ENCODE measurements around the gene EVI5L. TPM values are rescaled to one million over a fixed set of nuclear protein-coding genes. Genes with fewer than 3 reads are reported as not detected.

Gene EVI5L
- total and polyA plus RNA-seq, 2 of the 13 experiments (the other 11 are each of a cell fraction or from before 2014, with no cell fraction given): 1.7 to 2.4 TPM

DNA sequence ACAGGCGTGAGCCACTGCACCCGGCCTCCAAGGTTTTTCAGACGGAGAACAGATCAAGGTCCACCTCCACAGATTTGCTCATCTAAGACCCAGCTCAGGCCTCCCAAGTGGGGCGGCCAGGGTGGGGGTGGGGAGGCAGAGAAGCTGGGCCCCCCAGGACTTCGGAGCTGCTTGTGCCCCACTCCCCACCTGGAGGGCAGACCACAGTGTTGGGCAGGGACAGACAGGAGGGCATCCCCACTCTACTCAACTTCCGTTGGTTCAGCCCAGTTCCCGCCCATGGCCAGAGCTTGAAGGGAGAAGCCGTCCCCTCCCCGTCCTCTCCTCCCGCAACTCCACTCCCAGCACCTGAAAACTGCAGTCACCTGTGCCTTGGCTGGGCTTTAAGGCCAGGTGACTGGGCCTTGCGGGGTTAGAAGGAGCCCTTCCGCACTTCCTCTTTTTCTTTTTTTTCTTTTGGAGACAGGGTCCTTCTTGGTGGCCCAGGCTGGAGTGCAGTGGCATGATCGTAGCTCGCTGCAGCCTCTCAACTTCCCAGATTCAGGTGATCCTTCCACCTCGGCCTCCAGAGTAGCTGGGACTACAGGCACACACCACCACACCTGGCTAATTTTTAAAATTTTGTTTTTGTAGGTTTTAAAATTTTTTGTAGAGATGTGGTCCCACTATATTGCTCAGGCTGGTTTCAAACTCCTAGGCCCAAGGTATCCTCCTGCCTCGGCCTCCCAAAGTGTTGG, 57.6 kb downstream of the EVI5L start (continued):
- TF ChIP-seq ZNF225 (CRISPR knock-in tag; IDR thresholded peaks at IDR 0.05) (no peak), ZNF761 (CRISPR knock-in tag; conservative IDR thresholded peaks at IDR 0.05) (0 out of 2 replicates have a peak, but pooled peaks have one; percentile 7), SIN3A (IDR thresholded peaks at IDR 0.05; ENCODE audit: borderline replicate concordance, low read depth, low read length) (no peak), REL (CRISPR knock-in tag; conservative IDR thresholded peaks at IDR 0.05) (no peak), PHB2 (IDR thresholded peaks at IDR 0.05; ENCODE audit: partially characterized antibody) (no peak), UBTF (CRISPR knock-in tag; IDR thresholded peaks at IDR 0.05) (no peak), PAF1 (CRISPR knock-in tag; IDR thresholded peaks at IDR 0.05) (no peak), ATF5 (CRISPR knock-in tag; IDR thresholded peaks at IDR 0.05; ENCODE audit: low read depth) (no peak), EEA1 (CRISPR knock-in tag; IDR thresholded peaks at IDR 0.05; ENCODE audit: borderline replicate concordance) (no peak), JUN (CRISPR knock-in tag; IDR thresholded peaks at IDR 0.05) (no peak), PRDM10 (CRISPR knock-in tag; IDR thresholded peaks at IDR 0.05; ENCODE audit: low read depth) (peak; percentile 94), SIN3B (IDR thresholded peaks at IDR 0.05; ENCODE audit: low read length) (no peak), ZSCAN25 (CRISPR knock-in tag; IDR thresholded peaks at IDR 0.05) (no peak), CSRNP2 (CRISPR knock-in tag; conservative IDR thresholded peaks at IDR 0.05; ENCODE audit: low read depth) (no peak), NR2C2 (CRISPR knock-in tag; IDR thresholded peaks at IDR 0.05; ENCODE audit: borderline replicate concordance) (no peak), ZNF547 (CRISPR knock-in tag; IDR thresholded peaks at IDR 0.05) (peak; percentile 10; the same call in 1 of the 2 replicates)
- TF ChIP-seq, protein P1, sequence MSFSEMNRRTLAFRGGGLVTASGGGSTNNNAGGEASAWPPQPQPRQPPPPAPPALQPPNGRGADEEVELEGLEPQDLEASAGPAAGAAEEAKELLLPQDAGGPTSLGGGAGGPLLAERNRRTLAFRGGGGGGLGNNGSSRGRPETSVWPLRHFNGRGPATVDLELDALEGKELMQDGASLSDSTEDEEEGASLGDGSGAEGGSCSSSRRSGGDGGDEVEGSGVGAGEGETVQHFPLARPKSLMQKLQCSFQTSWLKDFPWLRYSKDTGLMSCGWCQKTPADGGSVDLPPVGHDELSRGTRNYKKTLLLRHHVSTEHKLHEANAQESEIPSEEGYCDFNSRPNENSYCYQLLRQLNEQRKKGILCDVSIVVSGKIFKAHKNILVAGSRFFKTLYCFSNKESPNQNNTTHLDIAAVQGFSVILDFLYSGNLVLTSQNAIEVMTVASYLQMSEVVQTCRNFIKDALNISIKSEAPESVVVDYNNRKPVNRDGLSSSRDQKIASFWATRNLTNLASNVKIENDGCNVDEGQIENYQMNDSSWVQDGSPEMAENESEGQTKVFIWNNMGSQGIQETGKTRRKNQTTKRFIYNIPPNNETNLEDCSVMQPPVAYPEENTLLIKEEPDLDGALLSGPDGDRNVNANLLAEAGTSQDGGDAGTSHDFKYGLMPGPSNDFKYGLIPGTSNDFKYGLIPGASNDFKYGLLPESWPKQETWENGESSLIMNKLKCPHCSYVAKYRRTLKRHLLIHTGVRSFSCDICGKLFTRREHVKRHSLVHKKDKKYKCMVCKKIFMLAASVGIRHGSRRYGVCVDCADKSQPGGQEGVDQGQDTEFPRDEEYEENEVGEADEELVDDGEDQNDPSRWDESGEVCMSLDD (CRISPR knock-in tag; IDR thresholded peaks at IDR 0.05; ENCODE audit: borderline replicate concordance): no peak
